GM18858 (cell line): Measurements from ENCODE around the gene EDN2.
A peak's percentile ranks its signal among the peaks of the same experiment; 100 is the strongest.

Source experiments
- ATAC-seq: cut with Tn5 transposase; IDR thresholded peaks from one replicate; pipeline ENCODE4 v1.9.1; 2021; ENCODE audit not compliant: unreplicated experiment

Gene EDN2

DNA sequence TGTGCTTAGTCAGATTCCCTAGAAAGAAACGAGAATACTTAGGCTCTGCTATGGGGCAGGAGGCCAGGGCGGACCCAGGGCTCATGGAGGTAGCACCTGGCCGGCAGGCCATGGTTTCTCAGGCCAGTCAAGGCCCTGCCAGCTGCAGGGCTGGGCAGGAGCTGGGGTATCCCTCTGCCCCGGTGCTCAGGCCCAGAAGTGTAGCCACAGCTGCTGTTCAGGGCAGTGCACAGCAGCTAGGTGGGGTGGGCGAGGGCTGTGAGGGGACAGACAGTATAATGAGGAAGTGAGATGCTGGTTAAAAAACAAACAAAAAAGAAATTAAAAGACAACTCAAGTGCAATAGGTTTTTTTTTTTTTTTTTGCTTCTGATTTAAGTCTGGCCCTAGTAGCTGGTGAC, 34.0 kb upstream of the EDN2 start:
- no peak for ATAC-seq

DNA sequence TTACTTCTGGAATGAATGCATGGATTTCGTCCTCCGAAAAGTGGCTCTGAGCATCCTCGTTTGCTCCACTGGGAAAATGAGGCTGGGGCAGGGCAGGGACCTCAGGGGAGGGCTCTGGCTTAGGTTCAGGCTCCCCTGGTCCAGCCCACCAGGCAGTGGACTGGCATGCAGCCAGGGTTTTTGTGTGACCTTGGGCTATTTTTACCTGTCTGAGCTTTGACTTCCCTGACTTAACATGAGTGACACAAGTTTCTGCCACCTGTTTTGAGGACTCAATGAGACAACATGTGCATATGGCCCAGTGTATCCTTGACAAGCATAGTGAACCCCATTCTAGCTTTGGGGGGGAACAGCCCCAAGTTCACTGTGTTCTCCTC, 32.6 kb upstream of the EDN2 start:
- ATAC-seq: no peak

DNA sequence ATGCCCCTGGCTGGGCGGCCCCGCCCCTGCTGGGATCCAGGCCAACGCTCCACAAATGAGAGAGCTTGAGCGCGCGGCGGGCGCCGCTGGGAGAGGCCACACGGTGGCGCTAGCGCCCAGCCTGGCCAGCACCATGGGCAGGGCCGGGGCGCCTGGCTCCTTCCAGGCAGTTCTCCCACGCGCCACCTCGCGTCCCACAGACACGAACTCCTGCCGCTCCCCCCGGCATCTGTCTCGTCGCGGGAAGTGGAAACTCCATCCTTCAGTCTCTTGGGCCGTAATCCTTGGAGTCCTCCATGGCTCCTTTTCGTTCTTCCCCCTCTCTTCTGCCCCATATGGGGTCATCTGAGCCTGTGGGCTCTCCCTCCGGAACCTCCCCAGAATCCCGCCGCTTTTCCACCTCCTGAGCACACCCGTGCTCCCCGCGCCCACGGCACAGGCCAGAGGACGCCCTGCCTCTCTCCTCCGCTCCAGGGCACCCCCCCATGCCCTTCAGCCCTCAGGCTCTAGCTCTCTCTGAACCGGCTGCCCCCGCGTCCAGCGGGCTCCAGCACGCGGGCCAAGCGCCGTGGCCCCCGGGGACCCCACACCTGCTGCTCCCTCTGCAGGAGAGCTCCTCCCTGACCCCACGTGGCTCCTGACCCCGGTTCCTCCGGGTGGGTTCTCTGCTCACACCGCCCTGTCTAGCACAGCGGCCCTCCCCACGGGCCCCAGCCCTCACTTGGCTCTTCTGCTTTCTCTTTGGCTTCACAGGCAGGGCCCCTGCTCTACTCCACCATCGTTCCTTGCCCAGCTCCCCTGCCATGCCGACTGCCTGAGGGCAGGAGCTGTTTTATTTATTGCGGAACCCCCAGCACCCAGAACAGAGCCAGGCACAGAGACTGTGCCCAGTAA, 31.9 kb upstream of the EDN2 start:
- peak; percentile 55 for ATAC-seq

DNA sequence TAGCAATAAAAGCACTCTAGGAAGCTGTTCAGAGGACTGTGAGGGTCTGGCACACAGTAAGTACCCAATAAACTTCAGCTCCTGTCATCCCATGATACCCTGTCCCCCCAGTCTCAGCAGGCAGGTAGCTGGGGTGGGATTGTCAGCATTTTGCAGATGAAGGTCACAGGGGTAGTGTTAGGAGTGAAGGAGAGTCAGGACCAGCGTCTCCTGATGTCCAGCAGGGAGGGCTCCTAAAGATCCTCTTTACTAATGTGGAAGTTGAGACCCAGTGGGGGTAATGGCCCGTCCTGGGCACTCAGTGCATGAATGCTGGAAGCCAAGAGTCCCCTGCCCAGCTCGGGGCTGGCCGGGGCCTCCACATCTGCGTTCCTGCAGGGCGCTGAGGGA, 31.3 kb upstream of the EDN2 start:
- ATAC-seq: no peak

DNA sequence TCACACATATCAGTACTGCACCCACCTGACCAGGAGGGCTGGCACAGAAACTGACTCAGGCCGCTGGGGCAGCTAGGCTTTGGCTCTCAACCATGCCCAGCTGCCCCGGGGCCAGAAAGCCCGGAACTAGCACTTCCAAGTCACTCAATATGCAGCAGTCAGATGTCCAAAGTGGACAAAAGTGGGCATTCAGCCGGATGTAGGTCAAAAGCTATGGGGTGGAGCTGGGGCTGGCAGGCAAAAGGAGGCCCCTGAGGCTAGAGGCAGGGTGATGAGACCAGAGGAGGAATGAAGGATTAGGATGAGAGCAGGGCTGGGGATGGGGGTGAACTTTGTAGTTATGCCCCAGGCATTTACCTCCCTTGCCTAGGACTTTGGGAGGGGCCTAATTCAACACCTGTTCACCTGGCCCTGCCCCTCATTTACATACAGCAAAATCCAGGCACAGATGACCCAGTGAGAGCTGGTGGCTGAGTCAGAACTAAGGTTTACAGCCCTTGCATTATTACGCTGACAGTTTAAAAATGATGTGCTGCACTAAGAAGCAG, 30.7 kb upstream of the EDN2 start:
- no peak for ATAC-seq

DNA sequence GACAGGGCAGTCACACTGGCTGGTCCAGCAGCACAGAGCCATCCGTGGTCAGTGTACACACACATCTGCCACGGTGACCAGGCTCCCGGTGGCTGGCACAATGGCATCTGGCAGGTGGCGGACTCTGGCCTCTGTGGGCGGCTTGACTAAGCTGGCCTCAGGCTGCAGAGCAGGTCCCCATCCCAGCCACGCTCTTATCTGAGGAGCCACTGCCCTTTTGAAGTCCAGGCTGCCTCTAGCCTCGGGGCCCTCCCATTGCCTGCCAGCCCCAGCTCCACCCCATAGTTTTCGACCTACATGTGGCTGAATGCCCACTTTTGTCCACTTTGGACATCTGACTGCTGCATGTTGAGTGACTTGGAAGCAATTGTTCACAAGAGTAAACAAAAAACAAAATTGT, 29.9 kb upstream of the EDN2 start:
- no peak for ATAC-seq

DNA sequence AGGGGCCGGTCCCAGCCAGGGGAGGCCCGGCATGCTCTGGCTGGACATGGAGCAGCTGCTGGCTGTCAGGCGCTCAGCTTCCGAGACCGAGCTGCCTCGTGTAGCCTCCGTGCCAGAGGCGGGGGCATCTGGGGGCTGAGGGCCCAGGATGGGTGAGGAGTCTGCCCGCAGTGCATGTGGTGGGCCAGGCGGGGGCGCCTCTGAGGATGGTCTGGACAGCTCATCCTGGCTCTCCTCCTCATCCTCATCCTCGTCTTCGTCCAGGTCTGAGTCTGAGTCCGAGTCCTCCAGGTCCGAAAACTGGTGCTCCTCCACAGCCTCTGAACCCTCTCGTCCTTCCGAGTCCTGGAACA, 28.9 kb upstream of the EDN2 start:
- ATAC-seq: no peak

DNA sequence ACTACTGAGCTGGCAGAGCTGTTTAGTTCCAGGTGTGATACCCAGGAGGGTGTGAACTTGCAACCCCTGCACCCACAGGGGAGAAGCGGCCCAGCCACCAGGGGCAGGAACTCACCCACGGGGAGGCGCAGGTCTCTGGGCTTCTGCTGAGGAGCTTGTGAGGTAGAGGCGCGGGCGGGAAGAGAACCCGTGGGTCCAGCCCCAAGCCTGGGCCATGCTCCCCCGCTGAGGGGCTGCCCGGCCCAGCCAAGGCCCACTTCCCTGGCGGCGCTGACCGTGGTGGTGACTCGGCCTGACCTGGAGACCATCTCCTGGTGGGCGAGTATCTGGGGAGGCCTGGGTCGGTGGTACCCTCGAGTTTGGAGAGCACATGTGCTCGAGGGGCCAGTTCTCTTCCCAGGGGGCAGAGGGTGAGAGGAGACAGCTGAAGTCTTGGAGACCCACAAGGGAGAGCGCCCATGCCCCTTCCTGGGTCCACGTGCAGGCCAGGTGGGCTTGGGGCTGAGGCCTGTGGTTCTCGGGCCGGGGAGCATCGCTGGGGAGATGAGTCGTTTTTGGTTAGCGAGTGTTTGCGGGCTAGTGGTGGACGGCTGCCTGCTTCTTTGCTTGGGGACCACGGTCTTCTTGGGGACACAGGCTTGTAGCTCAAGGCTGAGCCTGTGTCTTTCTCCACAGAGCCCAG, 28.4 kb upstream of the EDN2 start:
- no peak for ATAC-seq

DNA sequence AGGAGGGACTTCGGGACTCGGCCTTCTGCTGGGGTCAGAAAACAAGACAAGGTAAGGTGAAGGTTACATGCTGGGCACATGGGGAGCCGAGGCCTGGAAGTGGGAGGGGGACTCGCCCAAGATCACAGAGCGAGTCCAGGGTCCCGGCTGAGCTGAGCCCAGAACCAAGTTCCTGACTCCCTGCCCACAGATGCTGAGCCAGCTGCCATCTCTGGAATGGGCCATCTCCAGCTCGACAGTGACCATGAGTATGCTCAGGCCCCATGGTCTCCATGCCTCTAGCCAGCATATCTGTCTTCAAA, 26.7 kb upstream of the EDN2 start:
- ATAC-seq: no peak

DNA sequence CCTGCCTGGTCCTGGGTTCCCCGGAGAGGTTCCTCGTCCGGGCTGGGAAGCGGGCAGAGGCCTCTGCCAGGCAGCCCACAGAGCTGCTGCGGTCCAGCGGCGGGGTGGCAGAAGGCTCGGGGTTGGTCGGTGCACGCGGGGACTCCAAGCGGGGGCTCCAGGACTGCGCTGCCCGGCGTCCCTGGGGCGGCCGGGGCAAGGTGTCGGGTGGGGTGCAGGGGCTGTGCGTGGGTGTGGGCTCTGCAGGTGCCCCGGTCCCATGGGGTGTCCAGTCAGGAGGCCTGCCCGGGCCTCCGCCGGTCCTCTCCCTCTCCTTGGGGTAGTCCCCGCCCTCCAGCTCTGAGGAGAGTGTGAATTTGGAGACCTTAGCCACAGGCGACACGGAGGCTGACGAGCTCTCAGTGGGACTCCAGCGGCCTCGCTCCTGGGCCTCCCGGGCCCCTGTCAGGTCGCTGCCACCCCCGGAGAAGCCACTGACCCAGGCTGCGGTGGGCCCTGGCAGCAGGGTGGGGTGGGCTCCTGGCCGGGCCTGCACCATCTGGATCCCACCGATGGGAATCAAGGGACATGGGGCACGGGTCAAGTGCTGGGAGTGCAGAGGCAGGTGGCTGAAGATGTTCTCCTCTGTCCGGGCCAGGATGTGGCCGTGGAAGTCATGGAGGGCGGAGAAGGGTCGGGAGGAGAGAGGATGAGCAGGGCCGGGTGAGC, 26.2 kb upstream of the EDN2 start:
- ATAC-seq: no peak

DNA sequence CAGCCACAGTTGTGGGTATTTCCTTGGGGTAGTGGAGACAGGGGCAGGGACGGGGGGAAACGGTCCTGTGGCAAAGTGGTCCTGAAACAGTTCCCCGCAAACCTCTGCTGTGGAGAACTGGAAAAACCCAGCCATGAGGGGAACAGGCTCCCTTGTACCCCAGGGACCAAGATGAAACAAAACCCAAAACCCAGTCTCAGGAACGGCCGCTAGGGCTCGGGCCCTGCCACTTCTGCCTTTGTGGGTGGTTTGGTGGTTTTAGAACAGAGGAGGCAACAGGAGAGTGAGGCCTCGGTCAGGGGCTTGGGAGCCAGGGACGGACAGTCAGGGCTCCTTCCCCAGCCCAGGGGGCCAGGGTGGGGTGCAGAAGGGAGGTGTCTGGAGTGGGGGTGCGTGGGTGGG, 24.8 kb upstream of the EDN2 start:
- ATAC-seq: no peak

DNA sequence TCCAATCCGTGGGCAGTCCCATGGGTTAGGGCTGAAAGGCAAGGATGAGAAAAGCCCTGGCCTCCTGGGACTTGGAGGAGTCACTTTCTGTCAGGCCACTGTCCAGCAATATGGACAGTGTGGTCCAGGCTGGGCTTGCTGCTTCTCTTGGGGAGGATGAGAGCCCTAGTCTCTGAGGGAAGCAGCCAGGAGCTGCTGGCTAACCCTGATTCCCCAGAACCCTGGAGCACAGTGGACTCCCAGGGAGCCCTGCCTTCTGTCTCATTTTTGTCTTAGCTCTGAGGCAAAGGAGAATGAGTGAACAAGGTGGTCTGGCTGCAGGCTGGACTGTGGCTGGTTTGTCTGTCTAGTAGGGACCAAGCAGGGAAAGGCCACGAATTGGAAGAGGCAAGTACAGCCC, 23.8 kb upstream of the EDN2 start:
- no peak for ATAC-seq

DNA sequence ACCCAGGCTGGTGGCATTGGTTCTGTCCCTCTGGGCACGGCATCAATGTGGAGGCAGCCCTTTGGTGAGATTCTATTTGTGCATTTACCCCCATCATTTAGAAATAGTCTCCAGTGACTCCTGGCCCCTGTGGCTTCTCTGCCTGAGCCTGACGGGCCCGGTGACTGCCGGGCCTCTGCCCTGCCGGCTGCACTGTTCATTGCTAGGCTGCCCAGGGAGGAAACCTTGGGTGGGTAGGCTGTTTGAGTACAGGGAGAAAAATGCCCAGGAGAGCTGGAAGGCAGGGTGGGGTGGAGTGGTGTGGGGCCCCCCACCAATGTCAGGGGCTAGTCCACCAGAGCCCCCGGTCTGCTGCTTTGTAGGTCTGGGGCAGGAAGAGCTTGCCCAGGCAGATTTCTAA, 23.4 kb upstream of the EDN2 start:
- no peak for ATAC-seq

DNA sequence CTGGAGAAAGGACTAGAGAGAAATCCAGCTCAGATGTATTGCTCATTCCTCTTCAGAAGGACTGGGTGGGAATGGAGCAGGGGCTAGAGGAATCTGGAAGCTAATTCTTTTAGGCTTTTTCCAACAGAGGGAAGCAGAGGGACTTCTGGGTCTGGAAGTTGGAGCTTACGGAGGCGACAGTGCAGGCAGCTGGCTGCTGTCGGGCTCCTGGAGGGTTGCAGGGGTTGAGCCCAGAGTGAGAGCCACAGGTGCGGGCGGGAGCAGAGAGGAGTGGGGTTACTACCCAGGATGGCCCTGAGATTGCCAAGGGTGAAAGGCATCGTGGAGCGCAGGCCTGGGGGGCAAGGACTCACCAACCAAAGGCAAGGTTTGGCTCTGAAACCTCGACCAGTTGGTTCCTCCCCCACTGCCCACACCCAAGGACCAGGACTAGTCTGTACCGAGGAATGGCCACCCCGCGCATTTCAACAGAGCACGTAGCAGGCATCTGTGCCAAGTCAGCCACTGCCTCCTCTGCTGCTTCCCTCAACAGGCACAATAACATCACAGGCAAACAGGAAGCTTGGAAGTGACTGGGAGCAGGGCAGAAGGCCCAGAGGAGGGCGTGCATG, 22.7 kb upstream of the EDN2 start:
- ATAC-seq: no peak

DNA sequence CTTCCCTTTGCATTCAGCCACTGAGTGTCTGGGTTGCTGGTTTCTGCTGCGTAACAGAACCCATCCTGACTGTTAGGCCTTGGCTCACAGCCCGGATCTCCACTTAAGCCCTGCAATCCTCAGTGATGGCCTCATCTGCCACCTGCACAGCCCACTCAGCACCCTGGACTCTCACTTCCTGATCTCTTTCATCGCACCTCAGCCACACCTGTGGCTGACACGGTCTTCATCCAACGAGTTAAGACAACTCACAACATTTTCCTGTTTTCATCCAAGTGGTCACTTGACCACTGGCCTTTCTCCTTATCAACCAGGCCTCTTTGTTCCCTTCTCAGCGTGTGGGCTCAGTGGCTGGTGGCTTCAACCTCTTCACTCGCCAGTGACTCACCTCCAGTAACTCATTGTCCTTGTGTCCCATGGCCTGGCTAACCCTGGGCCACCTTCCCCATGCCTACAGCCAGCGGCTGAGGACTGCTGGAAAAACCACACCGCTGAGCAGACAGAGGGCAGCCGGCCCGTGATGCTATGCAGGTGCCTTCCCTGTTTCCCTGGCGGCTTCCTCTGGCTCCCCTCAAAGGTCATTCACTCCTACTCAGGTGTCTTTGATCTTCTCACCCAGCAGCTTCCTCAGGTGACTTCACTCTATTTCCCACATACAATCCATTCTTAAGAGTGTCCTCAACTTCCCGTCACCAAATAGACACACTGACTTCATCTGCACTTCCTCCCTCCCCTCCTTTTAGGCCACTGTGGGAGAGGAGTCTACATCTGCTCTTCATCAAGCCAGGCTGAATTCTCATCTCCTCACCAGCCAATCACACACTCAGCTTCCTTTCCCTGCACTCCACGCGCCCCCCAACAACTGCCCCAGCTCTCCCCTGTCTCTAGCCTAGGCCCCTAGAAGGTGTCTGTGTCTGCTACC, 19.9 kb upstream of the EDN2 start:
- no peak for ATAC-seq

DNA sequence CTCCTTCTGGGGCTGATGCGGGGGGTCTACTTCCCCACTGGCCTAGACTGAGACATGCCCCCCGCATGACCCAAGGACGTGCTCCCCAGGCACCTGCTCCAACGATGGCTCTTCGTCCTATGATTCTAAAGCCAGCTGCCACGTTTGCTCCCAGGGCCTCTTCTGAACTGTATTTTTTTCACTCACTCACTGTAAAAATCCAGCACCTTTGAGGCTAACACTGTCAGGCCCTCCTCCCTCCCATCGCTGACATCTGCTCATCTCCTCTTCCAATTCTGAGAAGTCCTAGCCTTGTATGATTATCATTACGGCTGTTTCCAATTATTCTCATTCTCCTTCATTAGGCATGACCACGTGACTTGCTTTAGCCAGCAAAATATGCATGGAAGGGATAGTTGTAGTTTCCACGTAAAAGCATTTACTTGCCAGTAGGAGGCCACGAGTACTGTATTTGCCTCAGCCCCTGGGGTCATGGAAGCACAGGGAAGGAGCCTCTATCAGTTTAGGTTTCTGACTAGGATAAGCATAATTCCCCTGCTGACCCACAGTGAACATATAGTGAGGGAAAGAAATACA, 19.1 kb upstream of the EDN2 start:
- no peak for ATAC-seq

DNA sequence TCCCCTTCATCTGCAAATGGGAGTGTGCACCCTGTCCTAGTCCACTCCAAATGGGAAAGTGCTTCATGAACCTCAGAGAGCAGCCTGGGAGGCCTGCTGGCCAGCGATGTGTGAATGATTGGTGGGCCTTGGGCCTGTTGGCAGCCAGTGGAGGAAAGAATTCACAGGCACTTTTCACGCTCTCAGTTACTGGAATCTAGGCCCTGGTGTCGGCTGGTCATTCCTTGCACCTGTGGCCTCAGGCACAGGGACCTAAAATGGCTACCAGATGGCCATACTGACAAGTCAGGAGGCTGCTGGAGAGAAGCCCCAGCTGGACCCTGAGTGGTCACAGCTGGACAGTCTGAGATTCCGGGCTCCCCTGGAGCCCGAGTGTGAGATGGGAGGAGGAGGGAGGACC, 18.4 kb upstream of the EDN2 start:
- ATAC-seq: no peak

DNA sequence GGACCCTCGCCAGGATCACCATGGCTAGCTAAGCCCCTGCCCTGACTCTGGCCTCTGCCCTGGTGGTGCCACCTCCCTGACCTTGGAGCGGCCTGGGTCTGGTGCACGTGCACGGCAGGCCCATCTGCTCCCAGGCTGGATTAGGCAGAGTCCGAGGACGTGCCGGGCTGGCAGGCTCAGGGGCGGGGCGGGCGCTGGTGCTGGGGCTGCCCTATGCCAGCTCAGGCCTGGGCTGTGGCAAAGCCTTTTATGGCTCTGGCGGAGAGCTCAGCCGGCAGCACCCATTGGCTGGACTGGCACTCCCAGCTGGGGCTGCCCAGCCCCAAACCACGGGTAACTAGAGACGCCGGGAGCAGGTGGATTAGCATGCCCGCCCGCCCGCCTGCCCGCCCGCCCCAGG, 17.1 kb upstream of the EDN2 start:
- no peak for ATAC-seq

DNA sequence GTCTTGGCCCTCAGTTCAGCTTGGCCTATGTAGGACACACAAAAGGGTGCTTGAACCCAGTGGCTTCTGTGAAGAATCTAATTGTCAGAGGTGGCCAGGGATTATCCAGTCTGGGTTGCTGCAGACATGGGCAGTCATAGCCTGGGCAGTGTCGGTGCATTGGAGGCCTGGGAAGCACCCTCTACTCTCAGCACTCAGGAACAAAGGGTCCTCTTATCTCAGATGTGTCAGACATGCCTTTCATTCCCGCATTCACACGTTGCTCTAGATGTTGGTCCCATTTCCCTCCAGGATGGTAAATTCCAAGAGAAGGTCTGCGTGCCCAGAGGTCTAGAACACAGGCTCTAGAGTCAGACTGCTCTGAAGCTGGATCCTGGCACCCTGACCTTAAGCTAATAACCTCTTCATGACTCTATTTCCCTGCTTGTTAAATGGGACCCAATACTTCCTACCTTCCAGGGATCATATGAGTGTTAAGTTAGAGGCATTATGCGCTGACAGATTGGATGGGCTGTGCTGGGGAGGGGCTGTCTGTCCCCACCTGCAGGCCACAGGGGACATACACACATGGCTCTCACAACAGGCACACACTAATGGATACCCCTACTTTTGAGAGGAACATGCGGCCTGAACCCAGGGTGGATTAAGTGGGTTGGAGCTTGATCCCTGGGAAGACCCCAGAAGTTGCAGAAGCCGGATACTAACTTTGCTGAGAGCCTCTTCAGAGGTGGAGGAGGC, 16.5 kb upstream of the EDN2 start:
- no peak for ATAC-seq

DNA sequence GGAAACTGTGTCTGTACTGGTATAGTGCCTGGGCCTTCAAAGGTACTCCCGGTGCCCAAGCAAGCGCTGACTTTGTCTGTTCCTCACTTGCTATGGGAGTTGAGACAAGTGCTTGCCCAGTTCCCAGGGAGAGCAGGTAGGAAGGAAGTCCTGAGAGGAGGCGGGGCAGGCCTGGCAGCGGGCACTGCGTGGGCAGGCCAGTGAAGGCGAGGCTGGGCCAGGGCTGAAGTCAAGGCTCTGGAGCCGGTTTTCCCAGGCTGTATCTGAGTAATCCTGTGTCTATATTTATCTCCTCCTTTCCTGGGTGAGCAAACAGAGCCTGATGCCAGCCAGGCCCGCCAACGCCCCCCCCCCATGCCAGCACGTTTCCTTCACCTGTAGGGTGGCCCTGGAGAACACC, 15.9 kb upstream of the EDN2 start:
- no peak for ATAC-seq
